ENCODE data around the gene BRIP1.
"Not testable (repeated sequence)": the region's sequence is repeated elsewhere in the genome, so short reads cannot be mapped to it uniquely, and the experiment has no call there.

BRIP1 gene

DNA sequence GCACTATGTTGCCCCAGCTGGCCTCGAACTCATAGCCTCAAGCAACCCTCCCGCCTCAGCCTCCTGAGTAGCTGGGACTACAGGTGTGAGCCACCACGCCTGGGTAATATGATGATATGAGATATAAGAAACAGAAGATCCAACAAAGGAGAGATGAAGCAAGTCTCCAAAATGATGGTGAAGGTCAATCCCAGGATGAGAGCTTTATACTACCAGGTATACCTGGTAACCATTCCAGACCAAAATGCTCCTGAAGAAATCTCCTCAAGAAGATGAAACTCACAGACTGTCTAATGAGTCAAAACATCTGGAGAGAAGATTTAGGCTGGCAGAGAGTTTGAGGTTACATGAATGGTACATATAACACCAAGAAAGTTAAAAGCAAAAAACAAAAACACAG lies 39.9 kb upstream of the BRIP1 start:
- Histone ChIP-seq H3K9ac (no peak overlapping the region), H3K4me3 (IDR thresholded peaks at IDR 0.05; ENCODE audit: insufficient read depth, low read depth, low read length) (no peak overlapping the region), H3K36me3 (ENCODE audit: insufficient read depth) (no peaks in the 10 kb centered on the region), H3K79me2 (ENCODE audit: insufficient read depth, low read depth) (no peaks in the 10 kb centered on the region), H3K4me1 (ENCODE audit: low read depth, poor library complexity, severe bottlenecking) (no peaks in the 10 kb centered on the region), H3K4me2 (no peak overlapping the region), H4K20me1 (ENCODE audit: insufficient read depth) (no peaks in the 10 kb centered on the region), H3K27me3 (ENCODE audit: insufficient read depth, low read depth) (no peaks in the 10 kb centered on the region), H2AFZ (ENCODE audit: low read depth) (no peak overlapping the region), H3K27ac (no peak overlapping the region)
- TF ChIP-seq, protein P1, sequence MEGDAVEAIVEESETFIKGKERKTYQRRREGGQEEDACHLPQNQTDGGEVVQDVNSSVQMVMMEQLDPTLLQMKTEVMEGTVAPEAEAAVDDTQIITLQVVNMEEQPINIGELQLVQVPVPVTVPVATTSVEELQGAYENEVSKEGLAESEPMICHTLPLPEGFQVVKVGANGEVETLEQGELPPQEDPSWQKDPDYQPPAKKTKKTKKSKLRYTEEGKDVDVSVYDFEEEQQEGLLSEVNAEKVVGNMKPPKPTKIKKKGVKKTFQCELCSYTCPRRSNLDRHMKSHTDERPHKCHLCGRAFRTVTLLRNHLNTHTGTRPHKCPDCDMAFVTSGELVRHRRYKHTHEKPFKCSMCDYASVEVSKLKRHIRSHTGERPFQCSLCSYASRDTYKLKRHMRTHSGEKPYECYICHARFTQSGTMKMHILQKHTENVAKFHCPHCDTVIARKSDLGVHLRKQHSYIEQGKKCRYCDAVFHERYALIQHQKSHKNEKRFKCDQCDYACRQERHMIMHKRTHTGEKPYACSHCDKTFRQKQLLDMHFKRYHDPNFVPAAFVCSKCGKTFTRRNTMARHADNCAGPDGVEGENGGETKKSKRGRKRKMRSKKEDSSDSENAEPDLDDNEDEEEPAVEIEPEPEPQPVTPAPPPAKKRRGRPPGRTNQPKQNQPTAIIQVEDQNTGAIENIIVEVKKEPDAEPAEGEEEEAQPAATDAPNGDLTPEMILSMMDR (conservative IDR thresholded peaks at IDR 0.05; ENCODE audit: low read depth, low read length) = no peak

DNA sequence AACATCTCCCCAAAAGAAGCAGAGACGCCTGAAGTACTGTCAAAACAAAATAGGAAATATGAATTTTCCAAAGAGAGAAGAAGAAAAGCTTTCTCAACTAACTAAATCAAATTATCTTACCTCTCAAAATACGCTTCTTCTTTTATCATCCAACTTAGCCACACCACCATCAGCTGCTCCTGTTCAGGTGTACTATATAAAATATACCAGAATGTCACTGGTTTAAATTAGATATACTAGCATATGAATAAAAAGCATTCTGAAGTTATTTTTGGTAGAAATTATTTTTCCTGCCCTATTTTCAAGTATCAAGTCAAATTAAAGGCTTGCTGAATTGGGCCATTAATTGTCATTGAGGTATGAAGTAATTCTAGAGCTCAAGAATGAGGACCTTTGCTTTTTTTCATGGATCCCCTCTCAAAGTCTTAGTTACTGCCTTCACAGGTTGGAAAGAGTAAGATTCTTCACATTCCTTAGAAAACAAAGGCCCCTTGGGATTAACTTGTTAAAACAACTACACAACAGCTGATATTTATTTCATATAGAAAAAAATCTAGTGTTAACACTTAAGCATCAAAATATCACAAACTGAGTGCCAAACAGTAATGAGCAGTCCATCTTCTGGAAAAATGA lies 34.3 kb upstream of the BRIP1 start:
- no peaks in the 10 kb centered on the region for H3K27me3 ChIP-seq (ENCODE audit: insufficient read depth, low read depth)
- TF ChIP-seq, protein P1 (conservative IDR thresholded peaks at IDR 0.05; ENCODE audit: low read depth, low read length) = no peak
- no peak overlapping the region for H3K9ac ChIP-seq
- H3K4me3 ChIP-seq (IDR thresholded peaks at IDR 0.05; ENCODE audit: insufficient read depth, low read depth, low read length) = no peak overlapping the region
- no peak overlapping the region for H3K27ac ChIP-seq
- no peak overlapping the region for H3K4me2 ChIP-seq
- H3K79me2 ChIP-seq (ENCODE audit: insufficient read depth, low read depth) = no peaks in the 10 kb centered on the region
- no peak overlapping the region for H2AFZ ChIP-seq (ENCODE audit: low read depth)
- no peaks in the 10 kb centered on the region for H4K20me1 ChIP-seq (ENCODE audit: insufficient read depth)
- H3K36me3 ChIP-seq (ENCODE audit: insufficient read depth) = no peaks in the 10 kb centered on the region
- no peaks in the 10 kb centered on the region for H3K4me1 ChIP-seq (ENCODE audit: low read depth, poor library complexity, severe bottlenecking)

DNA sequence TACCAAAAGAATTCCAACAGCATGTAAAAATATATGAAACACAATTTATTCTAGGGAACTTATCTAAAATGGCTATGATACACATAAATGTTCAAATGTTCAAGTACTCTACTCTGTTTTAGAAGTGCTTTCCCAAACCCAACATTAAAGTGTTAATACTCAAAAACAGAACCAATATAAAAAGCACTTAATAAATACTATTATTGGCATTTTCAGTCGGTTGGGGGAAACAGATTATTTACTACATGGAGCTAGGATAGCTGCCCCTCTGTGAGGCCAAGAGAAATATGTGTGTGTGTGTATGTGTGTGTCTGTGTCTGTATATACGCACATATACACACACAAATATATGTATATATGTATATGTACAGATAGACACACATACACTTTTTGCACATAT lies 32.1 kb upstream of the BRIP1 start:
- no peaks in the 10 kb centered on the region for H3K79me2 ChIP-seq (ENCODE audit: insufficient read depth, low read depth)
- no peaks in the 10 kb centered on the region for H3K36me3 ChIP-seq (ENCODE audit: insufficient read depth)
- H3K4me2 ChIP-seq = no peak overlapping the region
- H3K4me1 ChIP-seq (ENCODE audit: low read depth, poor library complexity, severe bottlenecking) = no peaks in the 10 kb centered on the region
- H3K27ac ChIP-seq = no peak overlapping the region
- no peaks in the 10 kb centered on the region for H4K20me1 ChIP-seq (ENCODE audit: insufficient read depth)
- no peak overlapping the region for H2AFZ ChIP-seq (ENCODE audit: low read depth)
- H3K9ac ChIP-seq = no peak overlapping the region
- H3K4me3 ChIP-seq (IDR thresholded peaks at IDR 0.05; ENCODE audit: insufficient read depth, low read depth, low read length) = no peak overlapping the region
- H3K27me3 ChIP-seq (ENCODE audit: insufficient read depth, low read depth) = no peaks in the 10 kb centered on the region
- TF ChIP-seq, protein P1 (conservative IDR thresholded peaks at IDR 0.05; ENCODE audit: low read depth, low read length) = no peak

DNA sequence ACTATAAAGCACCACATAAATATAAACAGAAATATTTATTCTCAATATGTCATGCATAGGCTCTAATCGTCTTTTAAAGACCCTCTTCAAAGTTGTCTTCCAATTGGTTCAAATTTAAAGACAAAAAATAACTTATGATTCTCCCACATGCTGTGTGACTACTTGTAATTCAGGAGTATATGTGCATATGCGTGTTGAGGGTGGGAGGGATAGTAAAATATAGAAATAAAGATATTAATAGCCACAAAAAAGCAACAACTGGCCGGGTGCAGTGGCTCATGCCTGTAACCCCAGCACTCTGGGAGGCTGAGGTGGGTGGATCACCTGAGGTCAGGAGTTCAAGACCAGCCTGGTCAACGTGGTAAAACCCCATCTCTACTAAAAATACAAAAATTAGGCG lies 31.0 kb upstream of the BRIP1 start:
- not testable (repeated sequence) for H3K36me3 ChIP-seq (ENCODE audit: insufficient read depth); H3K79me2 ChIP-seq (ENCODE audit: insufficient read depth, low read depth); H3K4me2 ChIP-seq; H3K4me3 ChIP-seq (IDR thresholded peaks at IDR 0.05; ENCODE audit: insufficient read depth, low read depth, low read length); H4K20me1 ChIP-seq (ENCODE audit: insufficient read depth); H3K27ac ChIP-seq; H3K27me3 ChIP-seq (ENCODE audit: insufficient read depth, low read depth); H3K4me1 ChIP-seq (ENCODE audit: low read depth, poor library complexity, severe bottlenecking); H3K9ac ChIP-seq; H2AFZ ChIP-seq (ENCODE audit: low read depth)

GRCh38 chr17:61887733-61888132 lies 24.4 kb upstream of the BRIP1 start:
- not testable (repeated sequence) for H3K27ac ChIP-seq; H3K4me2 ChIP-seq; H3K9ac ChIP-seq; H2AFZ ChIP-seq (ENCODE audit: low read depth); H4K20me1 ChIP-seq (ENCODE audit: insufficient read depth); H3K4me3 ChIP-seq (IDR thresholded peaks at IDR 0.05; ENCODE audit: insufficient read depth, low read depth, low read length); H3K36me3 ChIP-seq (ENCODE audit: insufficient read depth); H3K27me3 ChIP-seq (ENCODE audit: insufficient read depth, low read depth); H3K79me2 ChIP-seq (ENCODE audit: insufficient read depth, low read depth); H3K4me1 ChIP-seq (ENCODE audit: low read depth, poor library complexity, severe bottlenecking)

- not testable (repeated sequence) for H3K4me3 ChIP-seq (IDR thresholded peaks at IDR 0.05; ENCODE audit: insufficient read depth, low read depth, low read length); H3K9ac ChIP-seq; H3K27ac ChIP-seq; H3K4me2 ChIP-seq; H4K20me1 ChIP-seq (ENCODE audit: insufficient read depth); H2AFZ ChIP-seq (ENCODE audit: low read depth); H3K79me2 ChIP-seq (ENCODE audit: insufficient read depth, low read depth); H3K27me3 ChIP-seq (ENCODE audit: insufficient read depth, low read depth); H3K4me1 ChIP-seq (ENCODE audit: low read depth, poor library complexity, severe bottlenecking); H3K36me3 ChIP-seq (ENCODE audit: insufficient read depth)
These were observed 22.5 kb upstream of the BRIP1 start for GRCh38 chr17:61885865-61886264.

Measured in KMS-11 (cell line).